ENCODE measurements around the gene HRH1.

GRCh38 chr3:11310258-11310657 lies 156.0 kb downstream of the HRH1 start:
- TF ChIP-seq CTCF (IDR thresholded peaks at IDR 0.05) (no peak), POLR2A (IDR thresholded peaks at IDR 0.05) (no peak)

All from uterus (tissue), 2 donors.